IPS-NIHi7 (cell line): ENCODE results near the gene TOP2A.

Experiments used
- DNase-seq: peaks from one replicate; pipeline ENCODE4 v3.0.0; 2012; ENCODE audit warnings: mixed read lengths; ENCODE audit errors: extremely low spot score

TOP2A gene

GRCh38 chr17:40417609-40418427, at the start of gene TOP2A:
Gene TOP2A (minus strand): TSS chr17:40417896. CDS start chr17:40417791, 105 bp downstream.
- DNase-seq: peak; percentile 99

DNA sequence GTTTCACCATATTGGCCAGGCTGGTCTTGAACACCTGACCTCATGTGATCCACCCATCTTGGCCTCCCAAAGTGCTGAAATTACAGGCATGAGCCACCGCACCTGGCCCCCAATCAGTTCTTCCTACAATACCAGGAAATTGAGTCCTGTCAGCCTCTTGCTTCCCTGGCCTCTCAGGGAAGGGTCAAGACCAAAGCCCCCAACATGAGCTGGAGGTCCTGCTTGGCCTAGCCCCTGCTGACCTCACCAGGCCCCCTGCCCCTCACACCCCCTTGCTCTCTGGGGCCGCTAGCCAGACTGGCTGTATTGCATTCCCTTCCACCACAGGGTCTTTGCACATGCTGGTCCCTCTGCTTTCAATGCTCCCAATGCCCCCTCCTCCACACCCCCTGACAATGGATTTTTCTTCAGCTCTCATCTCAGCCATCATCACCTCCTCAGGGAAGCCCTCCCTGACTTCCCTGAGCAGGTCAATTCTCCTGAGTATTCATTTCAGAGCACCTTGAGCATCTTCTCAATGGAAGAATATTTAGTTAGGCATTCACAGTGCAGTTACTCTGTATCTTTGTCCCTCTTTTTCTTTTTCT, 49.7 kb upstream of the TOP2A start:
- no peak for DNase-seq

GRCh38 chr17:40466298-40466971, 48.7 kb upstream of the TOP2A start:
- no peak for DNase-seq

GRCh38 chr17:40464392-40464855, 46.7 kb upstream of the TOP2A start:
- DNase-seq: no peak

DNA sequence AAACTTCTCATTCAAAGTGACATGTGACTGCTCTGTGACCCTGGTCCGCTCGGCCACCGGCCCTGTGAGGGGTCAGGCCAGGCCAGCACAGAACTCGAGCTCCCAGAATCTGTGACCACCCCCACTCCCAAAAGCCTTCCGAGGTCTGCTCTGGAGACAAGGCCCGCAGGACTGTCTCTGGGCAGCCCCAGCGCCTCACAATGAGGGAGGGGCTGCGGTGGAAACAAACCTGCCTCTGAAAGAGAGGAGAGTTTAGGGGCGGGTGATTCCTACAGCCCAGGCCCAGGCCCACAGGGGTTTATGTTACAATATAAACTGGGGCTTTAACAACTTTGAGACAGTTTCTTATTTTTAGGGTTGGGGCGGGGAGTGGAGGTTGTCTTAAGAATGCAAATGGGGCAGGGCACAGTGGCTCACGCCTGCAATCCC, 45.4 kb upstream of the TOP2A start:
- DNase-seq: peak; percentile 52

- DNase-seq: no peak
These were observed 44.8 kb upstream of the TOP2A start for GRCh38 chr17:40462343-40463121.

GRCh38 chr17:40461732-40462342, 44.1 kb upstream of the TOP2A start:
- DNase-seq: no peak

DNA sequence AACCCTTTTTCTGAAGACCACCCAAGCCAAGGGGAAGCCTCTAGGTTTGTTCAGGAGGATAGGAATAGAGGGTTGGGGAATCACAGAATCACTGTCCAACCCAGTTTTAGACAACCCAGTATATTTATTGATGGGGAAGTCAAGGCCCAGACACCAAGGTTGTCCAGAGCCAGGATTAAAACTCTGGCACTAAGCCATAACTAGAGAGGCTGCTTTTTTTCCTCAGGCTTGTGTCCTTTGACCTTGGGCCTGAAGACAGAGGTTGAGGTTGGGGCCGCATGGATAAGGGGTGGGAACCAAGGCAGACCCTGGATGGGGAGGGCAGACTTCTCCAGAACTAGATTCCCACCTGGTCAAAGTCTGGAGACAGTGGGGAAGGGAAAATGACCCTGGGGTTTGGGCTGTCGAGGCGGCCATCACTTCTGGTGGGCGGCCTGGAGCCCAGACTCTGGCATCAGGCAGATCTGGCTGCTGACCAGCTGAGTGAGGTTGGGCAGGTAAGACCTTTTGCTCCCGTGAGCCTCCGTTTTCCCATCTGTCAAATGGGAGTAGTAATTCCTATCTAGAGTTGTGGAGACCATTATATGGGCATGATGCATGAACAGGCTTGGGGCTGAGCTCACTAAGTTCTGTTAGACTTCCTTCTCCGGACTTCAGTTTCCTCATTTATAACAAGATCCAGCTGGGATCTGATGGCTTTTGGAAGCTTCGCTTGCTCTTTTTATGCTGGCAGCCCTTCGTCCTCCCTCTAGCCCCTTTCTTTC, 43.5 kb upstream of the TOP2A start:
- DNase-seq: no peak

DNA sequence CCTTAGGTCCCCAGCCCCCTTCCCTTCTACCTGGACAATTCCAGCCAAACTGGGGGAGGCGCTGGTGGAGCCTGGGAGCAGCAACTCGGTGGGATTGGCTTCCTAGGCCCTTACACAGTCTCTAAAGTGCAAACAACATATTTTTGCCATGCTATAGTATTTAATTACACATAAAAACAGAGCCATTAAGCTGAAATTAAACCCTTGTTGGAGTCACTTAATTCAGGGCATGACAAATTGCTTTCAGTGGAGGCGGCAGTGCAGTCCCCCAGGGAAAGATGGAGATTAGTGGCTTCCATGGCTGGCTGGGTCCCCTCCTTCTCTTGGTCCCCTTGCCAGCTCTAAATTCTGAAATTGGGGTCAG, 42.9 kb upstream of the TOP2A start:
- DNase-seq: no peak

DNA sequence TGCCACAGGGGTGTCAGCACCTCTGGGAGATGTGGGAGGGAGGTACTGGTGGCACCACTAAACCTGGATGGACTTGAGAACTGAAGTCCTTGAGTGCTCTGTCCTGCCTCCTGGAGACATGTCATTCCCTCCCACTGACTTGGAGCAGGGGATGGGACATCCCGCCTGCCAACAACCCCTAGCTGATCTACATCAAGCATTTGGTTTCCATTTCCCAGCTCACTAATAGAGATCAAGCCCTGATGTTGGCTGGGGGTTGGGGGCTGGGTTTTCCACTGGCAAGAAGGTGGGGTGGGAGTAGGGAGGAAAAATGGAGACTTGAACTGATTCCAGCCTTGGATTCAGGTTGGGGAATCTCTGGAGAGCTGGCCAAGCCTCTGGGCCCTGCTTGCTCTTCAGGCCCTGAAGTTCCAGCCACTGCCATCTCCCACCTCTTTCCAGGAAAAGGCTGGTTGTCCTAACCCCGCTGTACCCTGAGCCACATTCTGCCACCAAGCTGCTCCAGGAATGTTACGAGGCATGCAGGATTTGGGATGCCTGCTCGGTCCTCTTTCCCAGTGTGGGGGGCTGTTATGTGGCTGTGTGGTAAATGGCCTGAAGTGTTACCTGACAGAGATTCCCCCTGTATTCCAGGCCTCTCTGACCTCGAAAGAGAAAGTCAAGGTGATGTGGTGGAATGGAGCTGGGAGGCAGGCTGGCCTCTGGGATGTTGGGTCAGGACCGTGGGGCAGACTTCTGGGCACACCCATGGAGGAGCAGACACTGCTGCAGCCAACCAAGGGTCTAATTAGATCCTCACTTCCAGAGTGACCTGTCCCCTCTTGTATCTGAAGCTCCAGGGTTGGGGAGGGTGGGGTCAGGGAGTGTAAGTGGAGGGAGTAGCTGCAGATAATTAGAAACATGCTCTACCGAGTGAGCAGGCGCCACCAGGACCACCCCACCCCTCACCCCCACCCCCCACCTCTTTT, 42.2 kb upstream of the TOP2A start:
- no peak for DNase-seq

GRCh38 chr17:40458851-40459482, 41.3 kb upstream of the TOP2A start:
- DNase-seq: no peak

- no peak for DNase-seq
These were observed 40.5 kb upstream of the TOP2A start for GRCh38 chr17:40457964-40458791.

DNA sequence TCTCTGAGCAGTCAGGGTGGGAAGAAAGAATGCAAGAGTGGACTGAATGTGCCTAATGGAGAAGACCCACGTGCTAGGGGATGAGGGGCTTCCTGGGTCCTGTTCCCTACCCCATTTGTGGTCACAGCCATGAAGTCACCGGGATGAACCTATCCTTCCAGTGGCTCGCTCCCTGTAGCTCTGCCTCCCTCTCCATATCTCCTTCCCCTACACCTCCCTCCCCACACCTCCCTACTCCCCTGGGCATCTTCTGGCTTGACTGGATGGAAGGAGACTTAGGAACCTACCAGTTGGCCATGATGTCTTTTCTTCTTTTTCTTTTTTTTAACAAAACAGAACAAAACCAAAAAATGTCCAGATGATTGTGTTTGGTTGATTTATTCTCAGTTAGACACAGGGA, 39.7 kb upstream of the TOP2A start:
- no peak for DNase-seq

- DNase-seq: no peak
These were observed 38.8 kb upstream of the TOP2A start for GRCh38 chr17:40456396-40456951.

GRCh38 chr17:40454613-40454995, 36.9 kb upstream of the TOP2A start:
- DNase-seq: no peak

GRCh38 chr17:40453881-40454612, 36.4 kb upstream of the TOP2A start:
- DNase-seq: no peak

GRCh38 chr17:40452921-40453378, 35.3 kb upstream of the TOP2A start:
- DNase-seq: no peak
